NCI-H1694 (cell line): ENCODE measurements around the gene GALNT18.

ENCODE experiments used
- DNase-seq: peaks from one replicate; lab custom pipeline; 2025; lab: John Stamatoyannopoulos, UW

Gene GALNT18

DNA sequence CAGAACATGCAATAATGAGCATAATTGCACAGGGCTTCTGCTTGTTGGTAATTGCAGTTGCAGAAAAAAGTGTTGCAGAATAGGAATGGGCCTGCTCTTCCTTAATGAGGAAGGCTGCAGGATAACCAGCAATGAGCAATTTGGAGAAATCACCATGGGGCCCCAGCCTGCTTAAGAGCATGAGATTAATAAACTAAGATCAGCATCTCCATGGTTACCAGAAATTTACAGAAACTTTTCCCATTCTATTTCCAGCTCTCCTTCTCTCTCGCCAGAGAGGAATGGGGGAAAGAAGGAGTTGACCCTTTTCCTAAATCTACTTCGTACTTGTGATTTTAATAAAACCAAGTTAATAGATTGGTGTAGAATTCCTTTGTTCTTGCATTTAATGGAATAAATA, 187.8 kb downstream of the GALNT18 start:
- DNase-seq, result no peak

DNA sequence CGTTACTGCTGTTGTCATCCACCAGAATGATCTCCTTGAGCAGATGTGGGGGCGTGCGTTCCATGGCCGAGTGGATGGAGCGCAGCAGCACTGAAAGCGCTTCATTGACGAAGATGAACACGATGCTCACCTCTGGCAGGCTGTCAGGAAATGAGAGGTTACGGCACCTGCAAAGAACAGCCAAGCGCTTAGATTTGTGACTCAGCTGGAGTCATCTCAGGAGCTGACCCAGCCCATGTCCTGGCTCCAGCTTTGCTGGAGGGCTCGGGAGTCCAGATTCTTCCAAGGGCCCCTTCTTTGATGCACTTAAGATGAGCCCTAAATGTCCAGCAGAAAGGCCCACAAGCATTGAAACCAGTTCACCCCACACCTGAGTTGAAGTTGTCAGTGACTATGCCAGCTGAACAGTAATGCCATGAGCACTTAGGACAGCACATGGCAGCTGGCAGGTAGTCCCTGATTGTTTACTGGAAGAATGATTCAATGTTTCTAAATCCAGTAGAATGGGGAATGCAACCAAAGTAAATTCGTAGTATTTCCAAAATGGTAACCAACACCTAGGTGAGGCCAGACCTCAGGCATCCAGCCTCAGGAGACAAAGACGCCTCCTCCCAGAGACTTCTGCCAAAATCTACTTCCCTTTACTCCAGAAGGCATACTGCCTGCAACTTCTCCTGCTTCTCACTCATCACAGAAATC, 189.0 kb downstream of the GALNT18 start:
- DNase-seq, result no peak

DNA sequence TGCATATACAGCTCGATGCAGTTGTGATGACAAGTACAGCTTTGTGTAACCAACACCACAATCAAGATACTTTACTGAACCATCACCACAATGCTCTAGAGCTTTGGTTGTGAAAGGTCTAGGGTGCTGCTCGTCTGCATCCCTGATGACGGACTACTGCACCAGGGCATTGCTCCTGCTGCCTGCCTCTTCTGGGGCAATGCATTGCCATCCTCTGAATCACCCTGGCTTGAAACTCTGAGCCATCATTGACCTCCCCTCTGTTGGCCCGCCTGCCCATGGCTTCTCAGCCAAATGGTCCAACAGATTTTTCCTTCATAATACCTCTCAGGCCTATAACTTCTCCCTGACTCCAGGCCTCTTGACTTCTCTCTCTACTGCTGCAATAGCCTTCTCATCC, 191.4 kb downstream of the GALNT18 start:
- no peak for DNase-seq

DNA sequence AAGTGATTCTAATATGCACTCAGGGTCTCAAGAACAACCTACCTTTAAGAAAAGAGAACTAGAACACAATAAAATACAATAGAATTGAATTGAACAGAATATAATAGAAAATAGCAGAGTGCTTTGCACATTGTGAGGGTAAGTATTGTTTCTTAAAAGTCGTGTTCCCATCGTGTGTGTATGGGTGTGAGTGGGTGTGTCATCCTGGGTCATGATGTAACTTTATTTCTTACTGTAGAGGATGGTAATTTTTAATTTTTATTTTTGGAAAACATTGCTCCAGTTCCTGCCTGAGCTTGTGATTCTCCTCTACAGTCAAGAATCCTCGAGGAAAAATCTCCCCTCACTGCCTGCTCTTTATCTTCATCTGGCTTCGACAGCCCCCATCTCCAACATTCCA, 193.1 kb downstream of the GALNT18 start:
- DNase-seq, result no peak

DNA sequence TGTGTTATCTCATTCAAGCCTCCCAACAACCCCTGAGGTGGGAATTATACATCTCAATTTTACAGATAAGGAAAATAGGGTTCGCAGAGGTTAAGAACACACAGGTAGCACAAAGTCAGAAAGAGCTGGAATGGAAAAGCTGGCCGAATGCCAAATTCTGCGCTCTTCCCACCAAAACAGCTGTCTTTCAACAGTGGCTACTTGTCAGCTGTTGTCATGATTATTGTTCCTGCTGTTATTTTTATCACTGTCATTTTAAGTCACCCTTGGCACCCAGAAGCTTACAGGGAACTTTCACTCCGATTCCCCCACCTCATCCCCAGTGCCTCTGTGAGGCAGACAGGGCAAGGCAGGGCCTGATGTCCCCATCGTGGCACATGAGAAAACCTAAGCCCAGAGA, 194.3 kb downstream of the GALNT18 start:
- DNase-seq, result peak; percentile 39

DNA sequence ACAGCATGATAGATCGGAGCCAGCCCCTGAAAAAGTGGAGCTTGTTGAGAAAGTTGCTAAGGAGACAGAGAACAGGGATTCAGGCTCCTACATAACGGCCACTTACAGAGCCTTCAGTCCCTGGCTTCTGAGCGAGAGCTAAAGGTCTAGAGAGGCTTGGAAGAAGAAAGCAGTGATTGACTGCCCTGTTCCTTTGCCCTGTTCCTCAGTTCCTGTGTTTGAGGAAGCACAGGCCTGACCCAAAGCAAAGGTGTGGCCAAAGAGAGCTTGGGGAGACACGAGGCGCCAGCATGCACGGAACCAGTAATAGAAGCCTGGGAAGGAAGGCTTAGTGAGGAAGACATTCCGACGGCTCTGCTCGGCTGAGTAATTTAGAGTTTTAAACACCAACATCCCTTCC, 194.7 kb downstream of the GALNT18 start:
- no peak for DNase-seq

DNA sequence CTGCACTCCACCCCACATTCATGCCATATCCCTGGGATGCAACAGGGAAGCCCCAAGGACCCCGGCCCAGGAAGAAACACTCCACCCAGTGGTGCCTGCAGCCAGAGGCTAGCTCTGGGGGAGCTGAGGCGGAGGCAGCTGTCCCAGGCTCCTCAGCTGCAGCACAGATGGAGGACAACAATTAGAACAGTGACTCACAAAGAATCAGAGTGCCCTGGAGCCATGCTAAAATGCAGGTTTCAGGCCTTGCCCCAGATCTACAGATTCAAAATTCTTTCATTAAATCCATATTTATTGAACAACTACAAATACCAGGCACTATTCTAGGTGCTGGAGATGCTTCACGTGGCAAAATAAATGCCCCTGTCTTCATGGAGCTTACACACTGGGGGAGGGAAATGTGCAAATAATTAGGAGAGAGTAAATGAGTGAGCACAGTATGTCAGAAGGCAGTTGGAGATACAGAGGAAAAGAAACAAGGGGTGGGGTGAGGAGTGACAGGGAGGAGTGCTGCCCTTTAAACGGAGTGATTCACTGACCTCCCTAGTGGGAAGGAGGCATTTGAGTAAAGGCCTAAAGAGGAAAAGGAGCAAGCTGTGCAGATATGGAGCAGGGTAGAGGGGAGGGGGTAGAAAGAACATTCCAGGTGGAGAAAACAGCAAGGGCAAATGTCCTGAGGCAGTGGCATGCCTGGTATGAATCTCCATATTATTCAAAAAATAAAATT, 195.4 kb downstream of the GALNT18 start:
- no peak for DNase-seq

DNA sequence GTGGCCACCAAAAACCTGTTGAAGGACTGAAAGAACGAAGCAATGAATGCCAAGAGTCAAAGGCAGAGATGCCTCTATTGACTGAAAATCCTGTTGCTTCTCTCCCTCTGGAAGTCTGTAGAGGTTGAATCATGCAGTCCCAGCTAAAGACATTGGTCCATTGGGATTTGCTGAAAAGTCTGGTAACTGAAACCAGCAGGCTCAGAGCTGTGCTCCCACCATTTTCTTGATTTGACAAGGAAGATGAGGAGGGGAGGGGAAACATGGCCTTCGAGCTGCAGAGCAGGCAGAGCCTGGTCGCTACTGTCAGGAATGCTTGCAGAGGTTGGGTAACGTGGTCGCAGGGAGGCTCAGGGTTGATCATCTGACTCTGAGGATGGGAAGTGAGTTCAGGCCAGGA, 196.0 kb downstream of the GALNT18 start:
- DNase-seq, result no peak

DNA sequence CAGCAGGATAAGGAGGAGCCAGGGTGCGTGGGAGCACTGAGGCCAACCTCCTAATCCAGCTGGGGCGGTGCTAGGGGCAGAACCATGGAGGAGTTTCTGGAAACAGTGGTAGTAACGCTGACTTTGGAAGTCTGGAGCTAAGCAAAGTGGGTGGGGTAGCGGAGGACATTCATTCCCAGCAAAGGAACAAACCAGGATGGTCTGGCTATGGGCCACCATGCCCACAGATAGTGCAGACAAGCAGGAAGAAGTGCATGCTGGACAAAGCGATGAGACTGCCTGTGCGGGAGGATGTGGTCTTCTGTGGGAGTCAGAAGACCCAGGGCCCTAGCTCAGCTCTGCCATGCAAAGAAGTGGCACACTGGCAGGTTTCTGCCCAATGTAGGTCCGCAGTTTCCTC, 197.1 kb downstream of the GALNT18 start:
- DNase-seq, result no peak

DNA sequence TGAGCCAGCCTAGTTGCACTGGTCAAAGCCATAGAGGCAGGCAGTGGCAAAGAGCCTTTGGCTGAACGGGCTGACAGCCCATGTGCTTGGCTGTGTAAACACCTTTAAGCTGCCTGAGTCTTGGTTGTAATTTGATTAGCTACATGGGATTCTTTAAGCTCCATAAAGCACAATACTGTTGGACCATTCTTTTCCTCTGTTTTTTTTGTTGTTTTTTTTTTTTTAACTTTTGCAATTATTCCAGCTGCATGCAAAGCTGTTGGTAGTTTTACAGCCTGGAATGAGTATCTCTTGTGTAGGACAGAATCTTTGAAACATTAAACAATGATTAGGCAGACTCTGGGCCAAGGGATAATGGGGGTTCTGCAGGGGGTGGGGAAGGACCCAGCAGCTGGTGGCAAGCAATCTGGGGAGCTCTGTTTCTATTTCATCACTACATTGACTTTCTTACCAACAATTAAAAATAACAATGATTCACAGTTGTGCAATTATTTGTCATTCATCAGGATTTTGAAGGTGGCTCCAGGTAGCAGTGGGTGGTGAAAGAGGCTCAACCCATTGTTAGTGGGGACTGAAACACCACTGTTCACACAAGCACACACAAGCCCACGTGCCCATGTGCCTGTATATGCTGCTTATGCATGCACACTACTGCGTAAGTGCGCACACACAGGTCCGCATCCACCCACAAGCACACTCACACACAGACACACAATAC, 199.2 kb downstream of the GALNT18 start:
- DNase-seq, result no peak

DNA sequence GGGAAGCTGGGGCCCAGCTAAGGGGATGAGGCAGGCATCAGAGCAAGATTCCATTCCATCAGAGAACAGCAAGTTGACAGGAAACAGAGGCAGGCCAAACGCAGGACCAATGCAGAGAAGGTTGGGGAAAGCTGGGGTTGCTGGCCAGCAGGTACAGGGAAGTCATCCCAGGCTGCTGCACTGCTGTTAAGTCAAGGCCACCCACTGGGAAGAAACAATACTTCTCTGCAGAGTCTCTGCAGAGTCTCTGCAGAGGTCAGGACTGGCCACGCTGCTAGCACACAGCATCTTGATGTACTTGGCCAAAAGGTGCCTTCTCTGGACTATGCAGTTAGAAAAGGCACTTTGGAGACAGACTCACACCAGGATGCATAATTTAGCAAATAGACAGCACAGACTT, 200.3 kb downstream of the GALNT18 start:
- no peak for DNase-seq

DNA sequence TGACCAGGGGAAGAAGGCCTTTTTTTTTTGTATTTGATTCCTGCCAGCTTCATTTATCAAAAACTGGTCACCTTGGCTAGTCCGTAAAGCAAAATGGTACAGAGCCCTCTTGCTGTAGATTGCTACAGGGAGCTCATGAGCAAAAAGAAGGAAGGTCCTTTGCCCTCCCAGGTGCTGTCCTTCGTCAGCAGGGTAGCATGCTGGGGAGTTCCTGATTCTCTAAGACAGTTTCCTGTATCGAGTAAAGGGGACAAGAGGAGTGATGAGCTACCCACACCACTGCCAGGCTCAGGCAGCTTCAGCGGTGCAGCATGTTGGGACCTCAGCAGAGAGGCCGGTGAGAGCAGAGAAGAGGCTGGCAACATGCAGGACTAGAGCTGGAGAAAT, 200.9 kb downstream of the GALNT18 start:
- no peak for DNase-seq

DNA sequence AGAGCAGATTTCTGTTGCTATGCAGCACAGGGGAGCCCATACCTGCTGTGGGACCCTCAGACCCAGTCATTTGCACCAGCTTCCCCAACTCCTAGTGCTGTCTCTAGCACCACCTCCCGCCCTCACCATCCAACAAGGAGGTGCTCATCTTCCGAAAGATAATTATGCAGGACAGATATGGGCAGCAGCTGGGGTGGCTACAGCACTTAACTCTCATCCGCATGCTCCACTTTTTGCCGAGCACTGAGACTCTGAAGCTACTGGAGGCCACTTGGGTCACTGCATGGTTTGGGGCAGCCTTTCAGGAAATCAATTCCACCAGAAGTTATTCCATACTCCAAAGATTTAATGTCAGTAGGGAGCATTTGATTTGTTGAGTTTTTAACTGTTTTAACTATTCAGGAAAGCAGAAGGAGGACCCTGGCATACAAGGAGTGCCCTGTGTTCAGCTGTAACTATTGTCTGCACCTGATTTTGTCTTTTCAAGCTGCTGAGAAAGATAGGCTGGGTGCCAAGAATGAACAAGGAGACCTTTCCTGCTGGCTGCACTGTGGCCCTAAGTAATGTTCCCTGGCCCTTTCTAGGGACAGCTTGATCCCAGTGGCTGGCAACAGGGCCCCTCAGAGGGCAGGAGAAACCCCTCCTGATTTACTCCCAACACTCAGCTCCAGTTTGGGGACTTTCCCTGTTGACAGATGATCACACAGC, 201.5 kb downstream of the GALNT18 start:
- no peak for DNase-seq

DNA sequence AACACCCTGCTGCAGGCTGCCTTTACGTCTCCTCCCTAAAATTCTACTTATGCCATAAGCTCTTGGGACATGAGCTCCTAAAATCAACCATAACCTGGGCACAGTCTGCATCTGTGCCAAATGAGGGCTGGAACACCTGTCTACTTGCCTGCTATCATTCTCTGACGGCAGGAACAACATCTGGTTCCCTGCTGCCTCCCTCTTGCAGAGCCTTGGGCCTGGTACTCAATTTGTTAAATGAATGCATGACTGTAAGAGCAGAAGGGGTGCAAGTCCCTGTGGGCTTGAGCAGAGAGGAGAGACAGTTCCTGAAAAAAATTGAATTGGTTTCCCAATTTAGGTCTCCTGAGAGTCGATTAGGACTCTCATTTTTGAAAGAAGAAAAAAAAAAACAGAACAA, 202.1 kb downstream of the GALNT18 start:
- DNase-seq, result peak; percentile 19

DNA sequence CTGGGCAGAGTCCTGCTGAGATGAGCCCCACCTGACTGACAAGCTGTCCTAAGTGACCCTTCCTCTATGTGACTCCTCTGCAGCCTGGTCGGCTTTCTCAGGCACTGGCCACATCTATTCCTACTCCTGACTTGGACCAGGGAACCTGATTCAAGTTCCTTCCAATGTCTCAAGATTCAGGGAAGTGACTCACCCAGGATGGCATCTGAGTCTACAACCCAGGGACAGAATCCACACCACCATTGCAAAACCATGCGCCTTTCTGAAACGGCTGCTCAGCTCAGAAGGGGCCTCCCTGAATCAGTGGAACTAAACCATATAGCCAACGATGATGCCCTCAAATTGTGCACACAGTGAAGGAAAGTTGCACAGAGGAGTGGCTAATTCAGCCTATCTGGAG, 204.9 kb downstream of the GALNT18 start:
- no peak for DNase-seq

DNA sequence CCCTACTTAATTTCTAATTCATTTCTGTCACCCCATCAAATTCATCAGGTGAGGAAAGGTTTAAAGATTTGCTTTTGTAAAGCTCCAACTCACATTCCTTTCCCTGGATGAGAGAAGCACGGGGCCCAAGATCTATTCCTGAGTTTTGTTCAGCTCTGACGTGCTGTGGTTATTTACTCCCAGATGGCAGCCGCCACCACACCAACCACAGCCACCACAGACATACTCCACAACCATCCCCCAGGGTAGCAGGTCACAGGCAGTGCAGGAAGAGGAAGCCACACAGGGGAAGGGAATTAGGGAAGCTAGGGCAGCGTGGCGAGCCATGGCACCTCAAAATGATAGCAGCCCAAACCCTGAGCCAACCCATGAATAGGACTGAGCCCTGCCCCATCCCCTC, 205.3 kb downstream of the GALNT18 start:
- DNase-seq, result no peak

DNA sequence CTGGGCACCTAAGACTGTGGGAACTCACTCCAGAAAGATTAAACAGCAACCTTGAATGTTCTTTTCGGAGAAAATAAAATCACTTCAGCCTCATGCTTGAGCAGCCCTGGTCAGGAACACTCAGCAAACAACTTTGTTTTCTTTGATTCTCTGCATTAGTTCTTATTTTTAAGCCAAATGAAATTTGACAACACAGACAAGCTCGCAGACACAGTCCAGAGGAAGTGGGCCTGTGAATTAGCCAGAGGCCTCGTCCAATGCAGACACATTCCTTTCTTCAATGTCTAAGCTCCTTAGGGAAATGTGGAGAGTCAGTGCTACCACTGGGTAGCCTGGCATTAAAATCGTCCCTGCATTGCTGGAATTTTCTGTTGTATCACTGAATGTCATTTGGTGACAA, 205.9 kb downstream of the GALNT18 start:
- no peak for DNase-seq

DNA sequence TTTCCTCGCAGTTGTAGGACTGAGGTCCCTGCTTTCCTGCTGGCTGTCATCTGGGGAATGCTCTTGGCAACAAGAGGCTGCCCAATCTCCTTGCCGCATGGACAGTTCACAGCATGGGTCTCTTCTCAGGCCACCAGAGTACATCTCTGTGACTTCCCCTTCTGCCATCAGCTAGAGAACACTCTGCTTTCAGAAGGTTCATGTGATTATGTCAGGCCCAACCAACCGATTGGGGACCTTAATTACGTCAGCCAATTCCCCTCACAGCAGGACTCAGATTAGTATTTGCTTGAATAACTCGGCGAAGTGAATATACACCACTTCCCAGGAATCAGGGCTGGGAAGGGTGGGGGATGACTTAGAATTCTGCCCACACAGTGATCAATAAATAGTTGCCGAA, 206.8 kb downstream of the GALNT18 start:
- no peak for DNase-seq

DNA sequence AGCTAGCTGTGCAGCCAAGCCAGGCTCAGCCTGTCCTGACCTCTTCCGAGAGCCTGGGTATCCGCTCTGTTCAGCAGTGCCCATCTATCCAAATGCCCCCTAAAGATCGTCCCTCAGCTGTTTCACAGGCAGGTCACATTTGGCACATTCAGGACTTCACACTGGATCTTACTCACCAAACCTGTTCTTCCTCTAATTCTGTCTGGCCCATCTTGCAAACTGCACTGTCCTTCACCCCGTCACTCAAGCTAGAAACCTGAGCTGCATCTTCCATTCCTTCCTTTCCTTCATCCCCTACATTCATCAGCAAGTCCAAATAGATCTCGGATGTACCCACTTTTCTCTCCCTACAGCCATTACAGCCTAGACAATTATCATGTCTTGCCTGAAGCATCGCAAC, 208.0 kb downstream of the GALNT18 start:
- DNase-seq, result no peak

DNA sequence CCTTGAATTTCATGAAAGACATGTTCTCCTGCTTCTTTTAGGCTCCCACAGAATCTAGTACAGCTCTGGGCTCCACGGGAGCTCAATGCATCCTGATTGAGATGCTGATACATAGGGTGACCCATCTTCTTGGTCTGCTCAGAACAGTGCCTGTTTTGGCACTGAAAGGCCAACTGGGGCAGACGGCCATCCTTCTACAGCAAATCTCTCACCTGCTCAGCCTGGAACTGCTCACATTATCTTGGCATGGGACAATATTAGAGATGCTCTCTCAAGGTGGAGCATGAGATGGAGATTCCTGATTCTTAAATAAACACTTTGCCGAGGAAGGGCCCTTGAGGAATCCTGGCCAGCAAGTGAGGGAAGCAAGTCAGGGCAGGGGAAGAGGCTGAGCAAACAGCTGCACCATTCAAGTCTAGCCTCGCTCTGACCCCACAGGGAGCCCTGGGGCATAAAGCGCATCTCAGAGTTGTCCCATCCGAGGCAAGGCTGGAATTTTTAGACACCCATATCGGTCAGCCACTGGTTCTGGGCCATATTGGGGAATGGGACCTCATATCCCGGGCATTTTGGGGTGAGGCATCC, 210.3 kb downstream of the GALNT18 start:
- no peak for DNase-seq

DNA sequence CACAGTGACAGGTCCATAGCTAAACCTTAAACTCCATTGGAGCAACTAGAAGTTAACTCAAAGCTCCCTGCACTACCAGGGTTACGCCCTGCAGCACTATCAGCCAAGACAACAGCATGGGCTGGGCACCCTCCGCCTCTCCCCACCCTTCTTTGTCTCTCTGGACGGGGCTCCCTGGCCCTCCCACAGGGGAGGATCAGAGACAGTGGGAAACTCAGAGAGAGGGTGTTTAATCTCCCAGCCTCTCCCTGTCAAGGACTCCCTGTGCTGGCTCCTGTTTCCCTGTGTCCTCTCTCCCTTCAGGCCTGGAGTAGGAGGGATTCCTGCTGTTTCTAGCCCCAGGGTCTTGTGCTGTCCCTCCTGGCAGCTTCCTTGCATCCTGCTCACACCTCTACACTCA, 211.9 kb downstream of the GALNT18 start:
- no peak for DNase-seq

DNA sequence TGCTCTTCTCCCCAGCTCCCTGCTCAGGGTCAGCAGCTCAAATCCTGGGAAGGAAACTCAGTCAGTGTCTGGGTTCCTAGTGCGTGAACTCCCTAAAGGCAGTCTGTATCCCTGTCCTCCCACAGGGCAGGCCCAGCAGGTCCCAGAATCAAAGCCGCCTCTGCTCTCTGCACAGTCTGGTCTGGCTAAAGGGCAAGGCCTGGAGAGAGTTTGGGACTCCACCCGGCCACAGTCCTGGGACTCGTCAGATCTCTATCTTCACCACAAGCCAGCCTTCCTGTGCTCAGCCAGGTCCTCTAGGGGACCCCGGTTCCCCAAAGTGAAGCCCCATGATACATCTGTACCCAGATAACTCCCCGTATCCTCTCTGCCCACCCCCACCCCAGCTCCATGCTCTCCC, 212.6 kb downstream of the GALNT18 start:
- DNase-seq, result no peak
